SK-N-SH (cell line): ENCODE measurements around the gene LDB2. TPM values are rescaled to one million over a fixed set of nuclear protein-coding genes. Genes with fewer than 3 reads are reported as not detected.
A peak's percentile ranks its signal among the peaks of the same experiment; 100 is the strongest.

Experiments used
- CTCF ChIA-PET: fragments of 300-600, 350-600 bp; formaldehyde crosslinking; extraction: SDS; loops from one replicate; lab custom pipeline; 2021; lab: Yijun Ruan, JAX
- POLR2A ChIA-PET: fragments of 350-600 bp; sonication (Branson Sonifier 250); formaldehyde crosslinking; extraction: SDS; loops from one replicate; lab custom pipeline; 2020; ENCODE audit warnings: antibody characterized with exemption, inconsistent platforms; lab: Yijun Ruan, JAX
- DNase-seq: peaks from one replicate; pipeline ENCODE4 v3.0.0; 2012
- H2AFZ ChIP-seq: fragments of 200-600 bp; sonication (generic); 2 replicates; pipeline ENCODE4 v1.8.1; 2016; ENCODE audit warnings: antibody characterized with exemption, mild to moderate bottlenecking, low read depth
- H3F3A ChIP-seq: fragments of 200-600 bp; sonication (generic); replicated peaks from 2 replicates; pipeline ENCODE3; 2016; ENCODE audit warnings: antibody characterized with exemption, mild to moderate bottlenecking; ENCODE audit not compliant: insufficient read depth
- H3K27ac ChIP-seq, 2 experiments: fragments of 200-500 bp in 1 of 2; fragments of 200-600 bp in 1 of 2; sonication (Bioruptor generic) in 1 of 2; sonication (generic), shearing (Covaris generic) in 1 of 2; 2 replicates each; pipeline versions ENCODE4 v1.5.1 to v1.6.1; 2014 to 2016; ENCODE audit warnings: low read depth in 2 of 2, inconsistent platforms in 1 of 2, low read length in 1 of 2, mild to moderate bottlenecking in 1 of 2, mixed read lengths in 1 of 2
- H3K27me3 ChIP-seq: fragments of 200-600 bp; sonication (generic), shearing (Covaris generic); 2 replicates; pipeline ENCODE4 v1.6.1; 2016; ENCODE audit warnings: mixed run types; ENCODE audit not compliant: insufficient read depth
- H3K36me3 ChIP-seq, 2 experiments: fragments of 200-500 bp in 1 of 2; fragments of 200-600 bp in 1 of 2; sonication (Bioruptor generic) in 1 of 2; sonication (generic) in 1 of 2; replicated peaks in 1 of 2; 2 replicates each; pipeline versions ENCODE3 to v1.5.1; 2014 to 2016; ENCODE audit warnings: low read length in 1 of 2, mild to moderate bottlenecking in 1 of 2; ENCODE audit not compliant: insufficient read depth in 2 of 2, control insufficient read depth in 1 of 2
- H3K4me1 ChIP-seq, 2 experiments: fragments of 200-500 bp in 1 of 2; fragments of 200-600 bp in 1 of 2; sonication (Bioruptor generic) in 1 of 2; sonication (generic), shearing (Covaris generic) in 1 of 2; 2 replicates each; pipeline versions ENCODE4 v1.5.1 to v1.6.1; 2014 to 2016; ENCODE audit warnings: low read depth in 1 of 2, low read length in 1 of 2, mixed run types in 1 of 2; ENCODE audit not compliant: insufficient read depth in 2 of 2, control insufficient read depth in 1 of 2
- H3K4me2 ChIP-seq: fragments of 200-600 bp; sonication (generic), shearing (Covaris generic); 2 replicates; pipeline ENCODE4 v1.6.1; 2017; ENCODE audit warnings: mixed run types
- H3K4me3 ChIP-seq, 2 experiments: fragments of 200-500 bp in 1 of 2; fragments of 200-600 bp in 1 of 2; sonication (Bioruptor generic) in 1 of 2; sonication (generic), shearing (Covaris generic) in 1 of 2; 2 replicates each; pipeline versions ENCODE4 v1.5.1 to v1.8.1; 2014 to 2016; ENCODE audit warnings: low read depth in 2 of 2, inconsistent platforms in 1 of 2, low read length in 1 of 2, mild to moderate bottlenecking in 1 of 2, mixed read lengths in 1 of 2, moderate library complexity in 1 of 2
- H3K79me2 ChIP-seq: fragments of 200-600 bp; sonication (generic); 2 replicates; pipeline ENCODE4 v1.8.1; 2017; ENCODE audit warnings: mild to moderate bottlenecking; ENCODE audit not compliant: insufficient read depth
- H3K9ac ChIP-seq: fragments of 200-600 bp; sonication (generic); 2 replicates; pipeline ENCODE4 v1.6.1; 2017; ENCODE audit warnings: mixed run types
- H3K9me2 ChIP-seq: fragments of 200-600 bp; sonication (generic); 2 replicates; pipeline ENCODE4 v1.6.1; 2017; ENCODE audit warnings: mixed run types
- H3K9me3 ChIP-seq: fragments of 200-600 bp; sonication (generic); 2 replicates; pipeline ENCODE4 v1.6.1; 2017; ENCODE audit warnings: mixed run types, mild to moderate bottlenecking, moderate library complexity
- H4K20me1 ChIP-seq: fragments of 200-600 bp; sonication (generic); 2 replicates; pipeline ENCODE4 v1.6.1; 2017; ENCODE audit warnings: mild to moderate bottlenecking, mixed run types; ENCODE audit not compliant: insufficient read depth
- ELF1 ChIP-seq: IDR thresholded peaks from 2 replicates; pipeline ENCODE4 v1.4.0; 2012
- EP300 ChIP-seq, 2 experiments: IDR thresholded peaks; 2 replicates each; pipeline versions ENCODE4 v1.4.0 to v1.6.1; 2012; ENCODE audit warnings: borderline replicate concordance in 1 of 2, low read depth in 1 of 2, low read length in 1 of 2
- EZH2phosphoT487 ChIP-seq: fragments of 200-600 bp; sonication (generic); IDR thresholded peaks from 2 replicates; pipeline ENCODE4 v1.6.1; 2017; ENCODE audit warnings: low read depth, mixed run types, mild to moderate bottlenecking, antibody characterized with exemption, moderate library complexity, borderline replicate concordance
- GABPA ChIP-seq: IDR thresholded peaks from 2 replicates; pipeline ENCODE4 v1.4.0; 2012; ENCODE audit warnings: low read depth, mild to moderate bottlenecking
- JUND ChIP-seq: IDR thresholded peaks from 2 replicates; pipeline ENCODE4 v1.4.0; 2012
- NRF1 ChIP-seq: IDR thresholded peaks from 2 replicates; pipeline ENCODE4 v1.6.1; 2012; ENCODE audit warnings: low read depth, mild to moderate bottlenecking, low read length
- POLR2AphosphoS5 ChIP-seq: IDR thresholded peaks from 2 replicates; pipeline ENCODE4 v1.6.1; 2012; ENCODE audit warnings: low read depth, low read length
- RFX5 ChIP-seq: IDR thresholded peaks from 2 replicates; pipeline ENCODE4 v1.6.1; 2012; ENCODE audit warnings: mild to moderate bottlenecking, improper control_type of control experiment, low read length
- SMC3 ChIP-seq: IDR thresholded peaks from 2 replicates; pipeline ENCODE4 v1.6.1; 2012; ENCODE audit warnings: low read depth, low read length, improper control_type of control experiment
- TAF1 ChIP-seq: IDR thresholded peaks from 2 replicates; pipeline ENCODE4 v1.6.1; 2012; ENCODE audit warnings: low read depth, mild to moderate bottlenecking, low read length, moderate library complexity, borderline replicate concordance
- TCF12 ChIP-seq: IDR thresholded peaks from 2 replicates; pipeline ENCODE4 v1.4.0; 2012
- WGBS: methylation state at CpG from one replicate; pipeline ENCODE4 v1.1.6; 2017; ENCODE audit warnings: low lambda C conversion rate; 5-methylcytosine and 5-hydroxymethylcytosine counted together
- polyA plus RNA-seq, 3 experiments: library from polyadenylated mRNA; depleted of rRNA; stranded (reverse); fragments of >200 nt; gene quantifications; 2 replicates each; pipeline ENCODE4 v1.2.3, GENCODE V29; 2012
- TF ChIP-seq, protein P1 (sequence below): IDR thresholded peaks from 2 replicates; pipeline ENCODE4; 2012
- TF ChIP-seq, protein P2 (sequence below): IDR thresholded peaks from 2 replicates; pipeline ENCODE4 v1.6.1; 2012; ENCODE audit warnings: mild to moderate bottlenecking, low read depth, low read length, moderate library complexity
- TF ChIP-seq, protein P3 (sequence below): fragments of 200-600 bp; sonication (generic); IDR thresholded peaks from 2 replicates; pipeline ENCODE4 v1.6.1; 2017; ENCODE audit warnings: antibody characterized with exemption, mild to moderate bottlenecking, moderate library complexity
- TF ChIP-seq, protein P4 (sequence below): fragments of 150-350 bp; IDR thresholded peaks from 2 replicates; pipeline ENCODE4 v1.6.1; 2016; ENCODE audit warnings: mild to moderate bottlenecking, low read depth, low read length

LDB2 gene
- polyA plus RNA-seq, 1 of the 3 experiments (the other 2 are of a cell fraction), result 11.0 TPM

DNA sequence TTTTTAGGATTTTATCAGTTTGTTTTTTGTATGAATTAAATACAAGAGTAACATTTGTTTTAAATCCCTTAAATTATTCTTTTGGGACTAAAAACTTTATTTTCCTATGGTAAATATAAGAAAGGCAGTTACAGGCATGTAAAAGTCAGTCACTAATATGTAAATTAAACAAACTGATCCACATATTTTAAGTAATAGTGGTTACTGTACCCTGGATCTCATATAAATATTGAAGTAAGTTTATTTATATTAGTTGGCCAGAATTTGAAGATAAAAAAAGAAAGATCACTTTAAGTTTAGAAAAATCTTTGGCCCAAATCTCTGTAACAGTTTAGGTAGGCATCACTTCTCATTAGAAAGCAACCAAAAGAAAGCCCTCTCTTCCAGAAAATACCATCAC is 45.8 kb downstream of the LDB2 start (continued):
- TF ChIP-seq, protein P1, sequence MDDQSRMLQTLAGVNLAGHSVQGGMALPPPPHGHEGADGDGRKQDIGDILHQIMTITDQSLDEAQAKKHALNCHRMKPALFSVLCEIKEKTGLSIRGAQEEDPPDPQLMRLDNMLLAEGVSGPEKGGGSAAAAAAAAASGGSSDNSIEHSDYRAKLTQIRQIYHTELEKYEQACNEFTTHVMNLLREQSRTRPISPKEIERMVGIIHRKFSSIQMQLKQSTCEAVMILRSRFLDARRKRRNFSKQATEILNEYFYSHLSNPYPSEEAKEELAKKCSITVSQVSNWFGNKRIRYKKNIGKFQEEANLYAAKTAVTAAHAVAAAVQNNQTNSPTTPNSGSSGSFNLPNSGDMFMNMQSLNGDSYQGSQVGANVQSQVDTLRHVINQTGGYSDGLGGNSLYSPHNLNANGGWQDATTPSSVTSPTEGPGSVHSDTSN, result no peak
- no peak for TF ChIP-seq RFX5

DNA sequence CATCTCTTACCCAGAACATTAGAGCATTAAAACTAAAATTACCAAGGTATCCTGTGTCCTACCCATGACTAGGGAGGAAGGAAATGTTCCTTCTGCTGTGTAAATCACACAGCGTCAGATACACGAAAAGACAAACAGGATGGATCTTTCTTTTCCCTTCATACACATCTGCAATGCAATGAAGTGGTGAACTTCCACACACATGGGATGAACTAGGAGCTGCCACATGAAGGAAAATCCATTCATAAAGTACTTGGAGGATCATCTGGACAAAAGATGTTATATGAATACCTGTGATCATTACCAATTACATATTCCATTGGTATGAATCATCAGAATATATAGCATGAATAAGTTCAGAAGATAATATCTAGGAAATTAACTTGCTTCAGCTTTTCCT is 46.2 kb downstream of the LDB2 start:
- Histone ChIP-seq H3K4me3 (no peak overlapping the region), H3K79me2 (peaks cover 33% of the 10 kb centered on the region), H3K9ac (no peak overlapping the region), H3K9me3 (no peaks in the 10 kb centered on the region), H3K4me2 (peak overlapping the region; percentile 7; the same call in 1 of the 2 replicates), H3K36me3 (no peaks in the 10 kb centered on the region), H3F3A (peaks cover 10% of the 10 kb centered on the region), H3K27me3 (no peaks in the 10 kb centered on the region), H2AFZ (no peak overlapping the region), H3K27ac (peak overlapping the region in 1 of 2 experiments; percentile 47; a peak in 2 of 4 replicates), H3K9me2 (no peaks in the 10 kb centered on the region), H4K20me1 (no peaks in the 10 kb centered on the region)
- DNase-seq, result no peak
- ChIA-PET CTCF (interaction anchor here (1.8 kb wide), 1 partner anchor 12 kb away, joined by 4 read pairs; no protein-coding TSS in a partner anchor), POLR2A (no interaction called here)
- 0 out of 2 replicates have a peak, but pooled peaks have one; percentile 5 for TF ChIP-seq JUND
- TF ChIP-seq TCF12, result peak; percentile 75
- no peak for TF ChIP-seq POLR2AphosphoS5
- TF ChIP-seq, all 33 proteins: peak for 2
- WGBS, result 63% methylated on average over 2 of the region's 2 CpGs
- peaks cover 0 to 8% of the 10 kb centered on the region in 2 experiments; a peak in 1 of 4 replicates for H3K4me1 ChIP-seq

DNA sequence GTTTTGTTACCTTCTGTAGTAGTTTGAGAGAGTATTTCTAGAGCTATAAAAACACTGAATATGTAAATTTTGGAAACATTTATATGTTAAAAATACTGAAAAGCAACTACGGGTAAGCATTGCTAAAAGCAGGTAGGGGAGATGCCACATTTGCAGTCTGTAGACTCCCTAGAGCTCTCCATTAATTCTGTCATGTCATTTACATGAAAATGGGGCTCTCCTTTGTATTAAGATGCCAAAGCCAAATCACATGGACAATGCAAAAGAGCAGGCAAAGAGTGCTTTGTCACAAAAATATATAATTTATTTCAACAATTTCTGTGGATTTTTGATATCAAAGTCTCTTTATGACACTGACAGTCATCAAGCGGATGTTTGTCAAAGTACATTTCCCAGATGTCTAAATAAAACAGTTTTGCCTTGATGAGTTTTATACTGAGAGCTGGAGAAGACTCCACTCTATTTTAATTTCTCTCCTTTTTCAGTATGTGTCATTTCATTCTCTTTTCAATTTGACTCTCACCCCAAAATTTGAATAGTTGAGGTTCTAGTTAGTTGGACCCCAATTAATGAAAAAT is 51.8 kb downstream of the LDB2 start:
- Histone ChIP-seq H3K4me1 (peaks cover 0 to 12% of the 10 kb centered on the region in 2 experiments; a peak in 1 of 4 replicates), H3K4me3 (no peak overlapping the region), H3K4me2 (no peak overlapping the region), H2AFZ (no peak overlapping the region; the same call in 1 of the 2 replicates), H3K27me3 (no peaks in the 10 kb centered on the region), H3K27ac (no peak overlapping the region), H3K36me3 (peaks cover 0 to 8% of the 10 kb centered on the region in 2 experiments), H3K9ac (no peak overlapping the region), H3F3A (peaks cover 4% of the 10 kb centered on the region), H4K20me1 (no peaks in the 10 kb centered on the region), H3K9me3 (no peaks in the 10 kb centered on the region), H3K79me2 (peaks cover 36% of the 10 kb centered on the region; the same call in 1 of the 2 replicates), H3K9me2 (no peaks in the 10 kb centered on the region)
- ChIA-PET POLR2A (no interaction called here), CTCF (interaction anchor here (1.0 to 1.6 kb wide), 3 partner anchors 21 to 601 kb away, joined by 3 to 4 read pairs (median 3); no protein-coding TSS in a partner anchor)
- no peak for DNase-seq
- WGBS, result 82% methylated on average over 2 of the region's 2 CpGs
- TF ChIP-seq EZH2phosphoT487 (no peak), EP300 (IDR thresholded peaks at IDR 0.05; ENCODE audit: borderline replicate concordance in 1 of 2, low read depth in 1 of 2, low read length in 1 of 2) (no peak), GABPA (no peak), NRF1 (no peak), SMC3 (no peak), TAF1 (no peak), ELF1 (no peak)
- TF ChIP-seq, protein P1, result no peak
- TF ChIP-seq, protein P2, sequence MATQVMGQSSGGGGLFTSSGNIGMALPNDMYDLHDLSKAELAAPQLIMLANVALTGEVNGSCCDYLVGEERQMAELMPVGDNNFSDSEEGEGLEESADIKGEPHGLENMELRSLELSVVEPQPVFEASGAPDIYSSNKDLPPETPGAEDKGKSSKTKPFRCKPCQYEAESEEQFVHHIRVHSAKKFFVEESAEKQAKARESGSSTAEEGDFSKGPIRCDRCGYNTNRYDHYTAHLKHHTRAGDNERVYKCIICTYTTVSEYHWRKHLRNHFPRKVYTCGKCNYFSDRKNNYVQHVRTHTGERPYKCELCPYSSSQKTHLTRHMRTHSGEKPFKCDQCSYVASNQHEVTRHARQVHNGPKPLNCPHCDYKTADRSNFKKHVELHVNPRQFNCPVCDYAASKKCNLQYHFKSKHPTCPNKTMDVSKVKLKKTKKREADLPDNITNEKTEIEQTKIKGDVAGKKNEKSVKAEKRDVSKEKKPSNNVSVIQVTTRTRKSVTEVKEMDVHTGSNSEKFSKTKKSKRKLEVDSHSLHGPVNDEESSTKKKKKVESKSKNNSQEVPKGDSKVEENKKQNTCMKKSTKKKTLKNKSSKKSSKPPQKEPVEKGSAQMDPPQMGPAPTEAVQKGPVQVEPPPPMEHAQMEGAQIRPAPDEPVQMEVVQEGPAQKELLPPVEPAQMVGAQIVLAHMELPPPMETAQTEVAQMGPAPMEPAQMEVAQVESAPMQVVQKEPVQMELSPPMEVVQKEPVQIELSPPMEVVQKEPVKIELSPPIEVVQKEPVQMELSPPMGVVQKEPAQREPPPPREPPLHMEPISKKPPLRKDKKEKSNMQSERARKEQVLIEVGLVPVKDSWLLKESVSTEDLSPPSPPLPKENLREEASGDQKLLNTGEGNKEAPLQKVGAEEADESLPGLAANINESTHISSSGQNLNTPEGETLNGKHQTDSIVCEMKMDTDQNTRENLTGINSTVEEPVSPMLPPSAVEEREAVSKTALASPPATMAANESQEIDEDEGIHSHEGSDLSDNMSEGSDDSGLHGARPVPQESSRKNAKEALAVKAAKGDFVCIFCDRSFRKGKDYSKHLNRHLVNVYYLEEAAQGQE, result no peak
- TF ChIP-seq, protein P3, sequence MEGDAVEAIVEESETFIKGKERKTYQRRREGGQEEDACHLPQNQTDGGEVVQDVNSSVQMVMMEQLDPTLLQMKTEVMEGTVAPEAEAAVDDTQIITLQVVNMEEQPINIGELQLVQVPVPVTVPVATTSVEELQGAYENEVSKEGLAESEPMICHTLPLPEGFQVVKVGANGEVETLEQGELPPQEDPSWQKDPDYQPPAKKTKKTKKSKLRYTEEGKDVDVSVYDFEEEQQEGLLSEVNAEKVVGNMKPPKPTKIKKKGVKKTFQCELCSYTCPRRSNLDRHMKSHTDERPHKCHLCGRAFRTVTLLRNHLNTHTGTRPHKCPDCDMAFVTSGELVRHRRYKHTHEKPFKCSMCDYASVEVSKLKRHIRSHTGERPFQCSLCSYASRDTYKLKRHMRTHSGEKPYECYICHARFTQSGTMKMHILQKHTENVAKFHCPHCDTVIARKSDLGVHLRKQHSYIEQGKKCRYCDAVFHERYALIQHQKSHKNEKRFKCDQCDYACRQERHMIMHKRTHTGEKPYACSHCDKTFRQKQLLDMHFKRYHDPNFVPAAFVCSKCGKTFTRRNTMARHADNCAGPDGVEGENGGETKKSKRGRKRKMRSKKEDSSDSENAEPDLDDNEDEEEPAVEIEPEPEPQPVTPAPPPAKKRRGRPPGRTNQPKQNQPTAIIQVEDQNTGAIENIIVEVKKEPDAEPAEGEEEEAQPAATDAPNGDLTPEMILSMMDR, result no peak
- TF ChIP-seq, protein P4, sequence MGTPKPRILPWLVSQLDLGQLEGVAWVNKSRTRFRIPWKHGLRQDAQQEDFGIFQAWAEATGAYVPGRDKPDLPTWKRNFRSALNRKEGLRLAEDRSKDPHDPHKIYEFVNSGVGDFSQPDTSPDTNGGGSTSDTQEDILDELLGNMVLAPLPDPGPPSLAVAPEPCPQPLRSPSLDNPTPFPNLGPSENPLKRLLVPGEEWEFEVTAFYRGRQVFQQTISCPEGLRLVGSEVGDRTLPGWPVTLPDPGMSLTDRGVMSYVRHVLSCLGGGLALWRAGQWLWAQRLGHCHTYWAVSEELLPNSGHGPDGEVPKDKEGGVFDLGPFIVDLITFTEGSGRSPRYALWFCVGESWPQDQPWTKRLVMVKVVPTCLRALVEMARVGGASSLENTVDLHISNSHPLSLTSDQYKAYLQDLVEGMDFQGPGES, result no peak
